Loucy (cell line): ENCODE measurements around the gene TMC5.

ENCODE experiments used
- CTCF ChIP-seq: fragments of 200-600 bp; sonication (generic); conservative IDR thresholded peaks from 2 replicates; pipeline ENCODE4 v1.5.1; 2014; ENCODE audit warnings: mild to moderate bottlenecking, antibody characterized with exemption, low read length
- EZH2phosphoT487 ChIP-seq: fragments of 200-600 bp; IDR thresholded peaks from 2 replicates; pipeline ENCODE4 v1.6.1; 2018; ENCODE audit warnings: antibody characterized with exemption, mild to moderate bottlenecking, moderate library complexity, borderline replicate concordance

- TF ChIP-seq CTCF (no peak), EZH2phosphoT487 (no peak)
These were observed 105.1 kb downstream of the TMC5 start for GRCh38 chr16:19522760-19523159.
